ENCODE measurements around the gene UNK. TPM values are rescaled to one million over a fixed set of nuclear protein-coding genes. Genes with fewer than 3 reads are reported as not detected.

The UNK gene
- total RNA-seq, 1 experiment from 2014 or later, result 27.8 TPM

DNA sequence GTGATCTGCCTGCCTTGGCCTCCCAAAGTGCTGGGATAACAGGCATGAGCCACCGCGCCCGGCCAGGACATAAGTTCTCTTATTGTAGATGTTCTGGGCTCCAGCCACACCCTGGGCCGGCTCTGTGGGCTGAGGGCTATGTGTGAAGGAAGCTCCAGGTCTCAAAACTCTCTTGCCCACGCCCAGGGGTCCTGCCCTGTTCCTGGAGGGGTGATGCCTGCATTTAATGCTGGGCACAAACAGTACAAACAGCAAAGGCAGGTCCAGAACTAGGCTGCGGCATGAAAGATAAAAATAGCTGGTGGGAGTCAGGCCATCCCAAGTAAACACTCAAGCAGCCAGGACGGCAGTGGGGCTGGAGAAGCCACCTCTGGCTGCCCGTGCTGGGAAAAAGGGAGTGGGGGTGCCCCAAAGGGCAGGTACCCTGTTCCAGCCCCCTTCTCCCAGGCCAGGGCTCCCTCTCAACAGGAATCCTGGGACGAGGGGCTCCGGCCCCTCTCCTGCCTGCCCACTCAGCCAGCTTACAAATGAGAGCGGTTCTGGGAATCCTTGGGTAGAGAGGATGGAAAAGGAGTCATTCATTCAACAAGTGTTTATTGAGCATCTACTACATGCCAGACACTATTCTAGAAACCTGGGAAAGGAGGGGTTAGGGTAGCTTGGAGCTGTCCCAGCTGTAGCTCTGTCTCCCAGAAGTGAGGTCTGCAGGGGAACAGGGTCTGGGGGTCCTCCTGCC lies 89.1 kb downstream of the UNK start:
- peaks cover 47% of the 10 kb centered on the region for H3F3A ChIP-seq (ENCODE audit: insufficient read depth, low read depth)
- H3K27me3 ChIP-seq (ENCODE audit: insufficient read depth, low read depth), result no peaks in the 10 kb centered on the region
- H2AFZ ChIP-seq, result no peak overlapping the region
- no peaks in the 10 kb centered on the region for H4K20me1 ChIP-seq (ENCODE audit: insufficient read depth)
- no peaks in the 10 kb centered on the region for H3K9me2 ChIP-seq (ENCODE audit: insufficient read depth)
- no peak overlapping the region for H3K27ac ChIP-seq
- peaks cover 46% of the 10 kb centered on the region for H3K4me1 ChIP-seq (replicated peaks; ENCODE audit: insufficient read depth)
- no peaks in the 10 kb centered on the region for H3K36me3 ChIP-seq (ENCODE audit: low read depth)
- peak overlapping the region; percentile 70; the same call in 1 of the 2 replicates for H3K4me2 ChIP-seq
- ChIA-PET POLR2A (ENCODE audit: unreplicated experiment) (interaction anchor here (2.5 kb wide), 1 partner anchor 19 kb away, joined by 16 read pairs; the partner anchor contains the start of gene WBP2), CTCF (interaction anchor here (0.6 to 0.8 kb wide), 3 partner anchors 18 to 200 kb away, joined by 3 read pairs; partner anchors contain the start of gene WBP2)
- DNase-seq, result no peak
- TF ChIP-seq EZH2 (IDR thresholded peaks at IDR 0.05; ENCODE audit: low read depth), result no peak
- TF ChIP-seq, protein P1, sequence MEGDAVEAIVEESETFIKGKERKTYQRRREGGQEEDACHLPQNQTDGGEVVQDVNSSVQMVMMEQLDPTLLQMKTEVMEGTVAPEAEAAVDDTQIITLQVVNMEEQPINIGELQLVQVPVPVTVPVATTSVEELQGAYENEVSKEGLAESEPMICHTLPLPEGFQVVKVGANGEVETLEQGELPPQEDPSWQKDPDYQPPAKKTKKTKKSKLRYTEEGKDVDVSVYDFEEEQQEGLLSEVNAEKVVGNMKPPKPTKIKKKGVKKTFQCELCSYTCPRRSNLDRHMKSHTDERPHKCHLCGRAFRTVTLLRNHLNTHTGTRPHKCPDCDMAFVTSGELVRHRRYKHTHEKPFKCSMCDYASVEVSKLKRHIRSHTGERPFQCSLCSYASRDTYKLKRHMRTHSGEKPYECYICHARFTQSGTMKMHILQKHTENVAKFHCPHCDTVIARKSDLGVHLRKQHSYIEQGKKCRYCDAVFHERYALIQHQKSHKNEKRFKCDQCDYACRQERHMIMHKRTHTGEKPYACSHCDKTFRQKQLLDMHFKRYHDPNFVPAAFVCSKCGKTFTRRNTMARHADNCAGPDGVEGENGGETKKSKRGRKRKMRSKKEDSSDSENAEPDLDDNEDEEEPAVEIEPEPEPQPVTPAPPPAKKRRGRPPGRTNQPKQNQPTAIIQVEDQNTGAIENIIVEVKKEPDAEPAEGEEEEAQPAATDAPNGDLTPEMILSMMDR (conservative IDR thresholded peaks at IDR 0.05), result no peak
- H3K9me3 ChIP-seq (ENCODE audit: insufficient read depth, low read depth), result no peaks in the 10 kb centered on the region
- no peak overlapping the region for H3K4me3 ChIP-seq
- intact Hi-C loops (cut with micrococcal nuclease; ENCODE audit: unreplicated experiment), result no loop called here
- H3K79me2 ChIP-seq (ENCODE audit: low read depth), result 0 out of 2 replicates have a peak, but pooled peaks cover 3% of the 10 kb centered on the region
- BruUV-seq (replicated peaks), result TSS peak; percentile 37

DNA sequence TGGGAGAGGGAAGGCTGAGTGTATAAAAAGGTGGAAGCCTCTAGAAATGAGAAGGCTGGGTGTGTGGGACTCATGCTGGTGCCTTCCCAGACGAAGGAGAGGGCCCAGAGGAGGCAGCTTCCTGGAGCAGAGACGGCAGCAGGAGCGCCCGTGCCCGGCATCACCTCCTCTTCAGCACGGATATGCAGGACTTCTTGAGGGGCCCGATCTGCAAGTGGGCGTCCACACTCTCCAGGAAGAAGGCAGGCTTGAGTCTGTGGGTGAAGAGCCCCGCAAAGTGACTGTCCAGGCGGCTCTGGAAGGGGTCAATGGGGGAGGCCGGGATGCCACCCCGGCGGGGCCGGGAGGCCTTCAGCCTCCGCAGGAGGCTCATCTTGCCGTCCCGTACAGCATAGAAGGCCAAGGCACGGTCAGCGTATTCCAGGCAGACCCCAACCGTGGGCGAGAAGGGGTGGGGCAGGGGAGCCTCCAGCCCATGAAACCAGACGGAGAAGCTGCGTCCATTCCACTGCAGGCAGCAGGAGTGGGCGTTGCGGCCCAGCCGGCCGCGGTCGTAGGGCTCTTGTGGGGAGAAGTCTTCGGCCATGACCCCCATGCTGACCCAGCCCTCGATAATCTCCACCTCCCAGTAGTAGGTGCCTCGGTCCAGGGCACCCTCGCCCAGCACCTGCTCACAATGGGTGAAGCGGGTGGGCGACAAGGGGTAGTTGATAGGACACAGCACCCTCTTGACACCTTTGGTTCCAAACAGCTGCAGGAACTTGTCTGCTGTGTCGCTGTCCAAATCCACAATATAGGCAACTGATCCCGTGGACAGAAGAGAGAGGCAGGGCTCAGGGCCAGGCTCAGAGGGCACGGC lies 89.9 kb downstream of the UNK start:
- Histone ChIP-seq H3K27ac (no peak overlapping the region), H3K79me2 (ENCODE audit: low read depth) (0 out of 2 replicates have a peak, but pooled peaks cover 3% of the 10 kb centered on the region), H3K4me1 (replicated peaks; ENCODE audit: insufficient read depth) (peaks cover 49% of the 10 kb centered on the region), H3K9me3 (ENCODE audit: insufficient read depth, low read depth) (no peaks in the 10 kb centered on the region), H3K36me3 (ENCODE audit: low read depth) (no peaks in the 10 kb centered on the region), H3K27me3 (ENCODE audit: insufficient read depth, low read depth) (no peaks in the 10 kb centered on the region), H2AFZ (no peak overlapping the region), H3F3A (ENCODE audit: insufficient read depth, low read depth) (peaks cover 53% of the 10 kb centered on the region), H3K4me2 (peak overlapping the region; percentile 85; the same call in 1 of the 2 replicates), H3K9me2 (ENCODE audit: insufficient read depth) (no peaks in the 10 kb centered on the region), H4K20me1 (ENCODE audit: insufficient read depth) (no peaks in the 10 kb centered on the region), H3K4me3 (no peak overlapping the region)
- ChIA-PET CTCF (interaction anchor here (0.6 to 0.8 kb wide), 3 partner anchors 19 to 173 kb away, joined by 3 read pairs; partner anchors contain the start of gene WBP2), POLR2A (ENCODE audit: unreplicated experiment) (interaction anchor here (0.7 to 1.7 kb wide), 2 partner anchors 95 to 976 kb away, joined by 6 to 13 read pairs; no protein-coding TSS in a partner anchor)
- intact Hi-C loops (cut with micrococcal nuclease; ENCODE audit: unreplicated experiment), result no loop called here
- TSS peak; percentile 8 for BruUV-seq (replicated peaks)
- no peak for TF ChIP-seq EZH2 (IDR thresholded peaks at IDR 0.05; ENCODE audit: low read depth)
- TF ChIP-seq, protein P1 (conservative IDR thresholded peaks at IDR 0.05), result no peak
- DNase-seq, result no peak

Small RNA genes within 50 kb of the gene (microRNA-seq; reads per million reads assigned to microRNA genes)
- gene MIR4738 (ENCODE audit: borderline number of aligned reads, borderline replicate concordance), result not detected

Other genes with a start within 250 kb of the UNK start
- 53.5 and 79.7 TPM in 2 replicates for gene MYO15B, start 197.0 kb upstream of the UNK start, total RNA-seq (2021)
- gene SMIM5, start 151.4 kb upstream of the UNK start, total RNA-seq (2021), result 0.31 and 0.40 TPM in 2 replicates
- 41.0 and 44.2 TPM in 2 replicates for gene RECQL5, start 117.7 kb upstream of the UNK start, total RNA-seq (2021)
- gene SAP30BP, start 117.5 kb upstream of the UNK start, total RNA-seq (2021), result 79.5 and 80.3 TPM in 2 replicates
- gene ITGB4, start 63.3 kb upstream of the UNK start, total RNA-seq (2021), result 448 and 461 TPM in 2 replicates
- 12.7 and 12.8 TPM in 2 replicates for gene GALK1, start 19.6 kb upstream of the UNK start, total RNA-seq (2021)
- 94.4 and 108 TPM in 2 replicates for gene UNC13D, start 59.6 kb downstream of the UNK start, total RNA-seq (2021)
- gene WBP2, start 70.5 kb downstream of the UNK start, total RNA-seq (2021), result 114 and 159 TPM in 2 replicates
- 46.1 and 48.3 TPM in 2 replicates for gene TRIM47, start 93.8 kb downstream of the UNK start, total RNA-seq (2021)
- 21.1 and 27.1 TPM in 2 replicates for gene TRIM65, start 112.1 kb downstream of the UNK start, total RNA-seq (2021)
- gene MRPL38, start 120.1 kb downstream of the UNK start, total RNA-seq (2021), result 127 and 136 TPM in 2 replicates
- gene FBF1, start 156.2 kb downstream of the UNK start, total RNA-seq (2021), result 22.5 and 28.7 TPM in 2 replicates
- 35.5 and 37.1 TPM in 2 replicates for gene ACOX1, start 194.4 kb downstream of the UNK start, total RNA-seq (2021)
- 19.6 and 22.7 TPM in 2 replicates for gene TEN1, start 194.4 kb downstream of the UNK start, total RNA-seq (2021)
- gene CDK3, start 216.0 kb downstream of the UNK start, total RNA-seq (2021), result 10.3 and 12.3 TPM in 2 replicates
- 60.8 and 77.8 TPM in 2 replicates for gene EVPL, start 242.5 kb downstream of the UNK start, total RNA-seq (2021)